GM12891 (cell line): ENCODE measurements around the gene C11orf24.
A peak's percentile ranks its signal among the peaks of the same experiment; 100 is the strongest.
"Not testable (repeated sequence)": the region's sequence is repeated elsewhere in the genome, so short reads cannot be mapped to it uniquely, and the experiment has no call there.

ENCODE experiments used
- DNase-seq: peaks from one replicate; pipeline ENCODE4 v3.0.0; 2011; ENCODE audit warnings: low spot score; ENCODE audit not compliant: insufficient read length
- FAIRE-seq: peaks from 2 replicates; lab custom pipeline; 2011; peaks lifted over from hg19 to GRCh38; lab: Jason Lieb, UNC
- PAX5 ChIP-seq: IDR thresholded peaks from 2 replicates; pipeline ENCODE4 v1.6.1; 2011; ENCODE audit warnings: low read length, moderate library complexity, mild to moderate bottlenecking; ENCODE audit not compliant: insufficient read depth, severe bottlenecking
- POLR2A ChIP-seq: IDR thresholded peaks from 2 replicates; pipeline ENCODE4 v1.6.1; 2011; ENCODE audit warnings: low read depth, low read length, control low read depth
- POLR2AphosphoS5 ChIP-seq: IDR thresholded peaks from 2 replicates; pipeline ENCODE4 v1.6.1; 2011; ENCODE audit warnings: low read depth, low read length, control low read depth
- POU2F2 ChIP-seq: IDR thresholded peaks from 2 replicates; pipeline ENCODE4 v1.6.1; 2011; ENCODE audit warnings: low read depth, mild to moderate bottlenecking, control low read depth, low read length, moderate library complexity
- SPI1 ChIP-seq: IDR thresholded peaks from 2 replicates; pipeline ENCODE4 v1.6.1; 2011; ENCODE audit warnings: low read depth, low read length, control low read depth
- TAF1 ChIP-seq: IDR thresholded peaks from 2 replicates; pipeline ENCODE4 v1.6.1; 2011; ENCODE audit warnings: low read depth, low read length, control low read depth

The C11orf24 gene

GRCh38 chr11:68300076-68300830, 28.5 kb upstream of the C11orf24 start:
- no peak for FAIRE-seq
- TF ChIP-seq POLR2AphosphoS5 (no peak), PAX5 (no peak), POU2F2 (no peak), SPI1 (no peak), POLR2A (no peak), TAF1 (no peak)
- DNase-seq: no peak

GRCh38 chr11:68299517-68299879, 27.7 kb upstream of the C11orf24 start:
- not testable (repeated sequence) for DNase-seq, FAIRE-seq

GRCh38 chr11:68298659-68299516, 27.1 kb upstream of the C11orf24 start:
- no peak for FAIRE-seq
- no peak for DNase-seq
- TF ChIP-seq SPI1 (no peak), TAF1 (no peak), POU2F2 (no peak), PAX5 (no peak), POLR2AphosphoS5 (no peak), POLR2A (no peak)

GRCh38 chr11:68297812-68298658, 26.3 kb upstream of the C11orf24 start:
- DNase-seq (peak; percentile 72), FAIRE-seq (peak; percentile 40)
- no peak for TF ChIP-seq SPI1
- TF ChIP-seq POLR2AphosphoS5: no peak
- TF ChIP-seq POLR2A: no peak
- no peak for TF ChIP-seq PAX5
- TF ChIP-seq POU2F2: no peak
- no peak for TF ChIP-seq TAF1

GRCh38 chr11:68297494-68297811, 25.7 kb upstream of the C11orf24 start:
- DNase-seq (no peak), FAIRE-seq (peak; percentile 33)
- TF ChIP-seq POLR2A: no peak
- TF ChIP-seq PAX5: no peak
- no peak for TF ChIP-seq TAF1
- TF ChIP-seq POLR2AphosphoS5: no peak
- TF ChIP-seq POU2F2: no peak
- no peak for TF ChIP-seq SPI1

- DNase-seq (no peak), FAIRE-seq (peak; percentile 59)
- TF ChIP-seq POU2F2 (no peak), POLR2AphosphoS5 (no peak), PAX5 (no peak), TAF1 (no peak), POLR2A (no peak), SPI1 (no peak)
These were observed 25.2 kb upstream of the C11orf24 start for GRCh38 chr11:68297052-68297378.

- FAIRE-seq: no peak
- DNase-seq: no peak
These were observed 24.7 kb upstream of the C11orf24 start for GRCh38 chr11:68296344-68297051.

GRCh38 chr11:68295940-68296339, 24.2 kb upstream of the C11orf24 start:
- TF ChIP-seq POLR2AphosphoS5: no peak
- no peak for TF ChIP-seq POLR2A
- no peak for TF ChIP-seq PAX5
- TF ChIP-seq TAF1: no peak
- TF ChIP-seq SPI1: no peak
- no peak for TF ChIP-seq POU2F2
- FAIRE-seq: no peak

More at GRCh38 chr11:68296344-68297051, 24.7 kb upstream of the C11orf24 start:
- no peak for TF ChIP-seq POLR2AphosphoS5
- no peak for TF ChIP-seq SPI1
- TF ChIP-seq POLR2A: no peak
- TF ChIP-seq PAX5: no peak
- TF ChIP-seq POU2F2: no peak
- TF ChIP-seq TAF1: no peak

GRCh38 chr11:68295271-68295670, 23.5 kb upstream of the C11orf24 start:
- DNase-seq (no peak), FAIRE-seq (no peak)
- TF ChIP-seq POLR2AphosphoS5 (no peak), POLR2A (no peak), SPI1 (no peak), TAF1 (no peak), POU2F2 (no peak), PAX5 (no peak)

More at GRCh38 chr11:68295940-68296339, 24.2 kb upstream of the C11orf24 start:
- DNase-seq: no peak
